Bronchial epithelial cell (primary cell): ENCODE measurements around the gene CHST9. TPM values are rescaled to one million over a fixed set of nuclear protein-coding genes. Genes with fewer than 3 reads are reported as not detected.
"Not testable (repeated sequence)": the region's sequence is repeated elsewhere in the genome, so short reads cannot be mapped to it uniquely, and the experiment has no call there.

Experiments
- DNase-seq: peaks from one replicate; pipeline ENCODE4 v3.0.0-alpha.2; 2010; ENCODE audit warnings: low read depth
- FAIRE-seq: peaks from 2 replicates; lab custom pipeline; 2011; peaks lifted over from hg19 to GRCh38; lab: Jason Lieb, UNC
- H3K27me3 ChIP-seq: 2 replicates; pipeline ENCODE4 v1.5.1; 2011; ENCODE audit warnings: low read length; ENCODE audit not compliant: control insufficient read depth, insufficient read depth
- H3K36me3 ChIP-seq: 2 replicates; pipeline ENCODE4 v1.5.1; 2011; ENCODE audit warnings: low read length; ENCODE audit not compliant: control insufficient read depth, insufficient read depth
- H3K4me3 ChIP-seq: 2 replicates; pipeline ENCODE4 v1.5.1; 2011; ENCODE audit warnings: mild to moderate bottlenecking, low read depth, low read length, control low read depth
- total RNA-seq: library from RNA; depleted of rRNA; stranded (reverse); fragments of >200 nt; gene quantifications from 2 replicates; pipeline ENCODE4 v1.2.1, GENCODE V29; 2014
- TF ChIP-seq, protein P1 (sequence below): IDR thresholded peaks from 2 replicates; pipeline ENCODE4 v1.5.1; 2011; ENCODE audit warnings: mild to moderate bottlenecking, moderate library complexity, low read length, control low read depth, inconsistent platforms; ENCODE audit not compliant: insufficient read depth, severe bottlenecking

CHST9 gene
- total RNA-seq, 1 donor from 2014 or later, result 0.26 TPM

DNA sequence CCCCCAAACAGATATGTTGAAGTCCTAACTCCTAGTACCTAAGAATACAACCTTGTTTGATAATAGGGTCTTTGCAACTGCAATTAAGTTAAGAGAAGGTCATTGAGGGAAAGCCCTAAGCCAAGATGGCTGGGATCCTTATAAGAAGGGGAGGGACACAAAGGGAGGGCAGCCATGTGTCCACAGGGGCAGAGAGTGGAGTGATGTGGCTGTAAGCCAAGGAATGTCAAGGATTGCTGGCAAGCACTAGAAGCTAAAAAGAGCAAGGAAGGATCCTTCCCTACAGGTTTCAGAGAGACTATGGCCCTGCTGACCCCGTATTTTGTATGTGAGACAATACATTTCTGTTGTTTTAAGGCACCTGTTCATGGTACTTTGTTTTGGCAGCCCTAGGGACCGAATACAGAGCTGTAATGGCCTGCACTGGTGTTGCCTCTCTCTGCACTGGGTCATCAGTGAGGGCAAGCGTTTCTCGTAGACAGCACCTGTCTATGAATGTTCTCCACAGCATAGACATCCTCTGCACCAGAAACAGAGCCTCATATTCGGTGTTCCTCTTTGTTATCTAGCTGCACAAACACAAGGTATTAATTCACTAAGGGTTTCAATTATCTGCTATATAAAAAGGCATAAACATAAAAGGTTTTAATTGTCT, 244.2 kb downstream of the CHST9 start:
- Histone ChIP-seq H3K27me3 (no peaks in the 10 kb centered on the region), H3K4me3 (no peak overlapping the region), H3K36me3 (no peaks in the 10 kb centered on the region)
- TF ChIP-seq, protein P1, sequence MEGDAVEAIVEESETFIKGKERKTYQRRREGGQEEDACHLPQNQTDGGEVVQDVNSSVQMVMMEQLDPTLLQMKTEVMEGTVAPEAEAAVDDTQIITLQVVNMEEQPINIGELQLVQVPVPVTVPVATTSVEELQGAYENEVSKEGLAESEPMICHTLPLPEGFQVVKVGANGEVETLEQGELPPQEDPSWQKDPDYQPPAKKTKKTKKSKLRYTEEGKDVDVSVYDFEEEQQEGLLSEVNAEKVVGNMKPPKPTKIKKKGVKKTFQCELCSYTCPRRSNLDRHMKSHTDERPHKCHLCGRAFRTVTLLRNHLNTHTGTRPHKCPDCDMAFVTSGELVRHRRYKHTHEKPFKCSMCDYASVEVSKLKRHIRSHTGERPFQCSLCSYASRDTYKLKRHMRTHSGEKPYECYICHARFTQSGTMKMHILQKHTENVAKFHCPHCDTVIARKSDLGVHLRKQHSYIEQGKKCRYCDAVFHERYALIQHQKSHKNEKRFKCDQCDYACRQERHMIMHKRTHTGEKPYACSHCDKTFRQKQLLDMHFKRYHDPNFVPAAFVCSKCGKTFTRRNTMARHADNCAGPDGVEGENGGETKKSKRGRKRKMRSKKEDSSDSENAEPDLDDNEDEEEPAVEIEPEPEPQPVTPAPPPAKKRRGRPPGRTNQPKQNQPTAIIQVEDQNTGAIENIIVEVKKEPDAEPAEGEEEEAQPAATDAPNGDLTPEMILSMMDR, result no peak
- DNase-seq (no peak), FAIRE-seq (peak; percentile 66)

DNA sequence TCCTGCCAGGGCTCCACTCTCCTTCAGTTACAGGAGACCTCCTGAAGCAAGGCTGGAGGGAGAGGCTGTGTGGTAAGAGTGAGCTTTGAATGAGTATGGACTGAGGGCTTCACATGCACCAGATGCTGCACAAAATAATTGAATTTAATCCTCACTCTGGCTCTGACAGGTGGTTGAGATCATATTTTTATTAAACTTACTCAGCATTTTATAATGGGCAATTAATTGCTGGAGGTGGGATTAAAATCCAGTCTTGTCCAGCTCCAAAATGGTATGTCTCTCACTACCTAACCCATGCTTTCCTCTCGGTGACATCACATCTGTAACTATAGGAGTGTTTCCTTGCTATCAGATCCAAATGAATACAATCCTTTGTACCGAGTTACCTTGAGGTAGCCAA, 253.4 kb downstream of the CHST9 start:
- no peaks in the 10 kb centered on the region for H3K27me3 ChIP-seq
- TF ChIP-seq, protein P1, result no peak
- H3K4me3 ChIP-seq, result no peak overlapping the region
- no peaks in the 10 kb centered on the region for H3K36me3 ChIP-seq
- FAIRE-seq, result no peak
- DNase-seq, result no peak

DNA sequence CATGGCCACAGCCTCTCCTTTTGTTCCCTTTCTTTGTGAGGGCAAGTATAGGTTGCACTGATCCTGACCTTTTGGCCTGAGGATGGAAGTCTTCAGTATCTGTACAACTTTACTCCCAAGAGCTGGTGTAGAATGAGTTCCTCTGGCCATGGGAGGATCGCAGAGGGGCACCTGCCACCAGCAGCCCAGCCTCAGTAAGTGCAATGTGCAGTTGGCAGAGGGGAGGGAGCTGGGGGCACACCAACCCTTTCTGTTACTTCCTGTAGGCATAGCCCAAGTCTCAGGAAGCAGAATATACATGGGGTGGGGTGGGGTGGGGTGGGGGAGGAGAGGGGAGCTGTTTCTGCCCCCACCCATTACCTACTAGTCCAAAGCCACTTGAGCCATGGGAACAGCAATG, 254.5 kb downstream of the CHST9 start:
- H3K4me3 ChIP-seq, result no peak overlapping the region
- DNase-seq (no peak), FAIRE-seq (no peak)
- no peaks in the 10 kb centered on the region for H3K36me3 ChIP-seq
- H3K27me3 ChIP-seq, result no peaks in the 10 kb centered on the region
- TF ChIP-seq, protein P1, result no peak

DNA sequence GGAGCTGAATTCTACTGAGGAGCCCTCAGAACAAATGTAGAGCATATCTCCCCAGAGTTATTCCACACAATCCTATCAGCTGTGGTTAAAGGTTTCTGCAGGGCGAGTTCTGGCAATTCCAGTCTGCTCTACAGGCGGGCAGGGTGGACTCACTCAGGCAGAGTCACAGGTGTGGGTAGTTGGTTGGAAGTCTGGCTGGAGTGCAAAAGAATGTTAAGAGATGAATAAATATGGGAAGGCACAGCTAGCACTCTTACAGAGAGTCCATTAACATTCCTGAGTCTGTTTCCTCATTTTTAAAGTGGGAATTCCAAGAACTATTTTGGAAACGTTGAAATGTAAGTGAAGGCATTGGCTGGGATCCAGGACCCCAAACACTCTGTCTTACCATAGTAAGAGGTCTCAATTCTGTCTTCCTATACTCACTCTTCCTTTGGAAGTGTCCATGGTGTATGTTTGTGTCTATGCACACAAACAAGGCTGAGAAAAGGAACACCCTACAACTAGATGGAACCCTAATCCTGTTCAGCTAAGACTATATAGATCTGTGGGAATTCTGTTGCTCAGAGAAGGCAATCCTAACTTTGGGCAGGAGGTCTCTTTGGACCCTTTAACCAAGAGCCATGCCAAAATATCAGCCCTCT, 256.3 kb downstream of the CHST9 start:
- Histone ChIP-seq H3K4me3 (no peak overlapping the region), H3K36me3 (no peaks in the 10 kb centered on the region), H3K27me3 (no peaks in the 10 kb centered on the region)
- DNase-seq (peak; percentile 18), FAIRE-seq (no peak)
- TF ChIP-seq, protein P1, result no peak

DNA sequence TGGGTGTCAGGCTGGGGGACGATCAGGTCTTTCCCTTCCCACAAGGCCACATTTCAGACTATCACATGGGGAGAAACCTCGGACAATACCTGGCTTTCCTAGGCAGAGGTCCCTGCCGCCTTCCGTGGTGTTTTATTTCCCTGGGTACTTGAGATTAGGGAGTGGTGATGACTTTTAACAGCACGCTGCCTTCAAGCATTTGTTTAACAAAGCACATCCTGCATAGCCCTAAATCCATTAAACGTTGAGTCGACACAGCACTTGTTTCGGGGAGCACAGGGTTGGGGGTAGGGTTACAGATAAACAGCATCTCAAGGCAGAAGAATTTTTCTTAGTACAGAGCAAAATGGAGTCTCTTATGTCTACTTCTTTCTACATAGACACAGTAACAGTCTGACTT, 257.3 kb downstream of the CHST9 start:
- H3K27me3 ChIP-seq, H3K36me3 ChIP-seq, FAIRE-seq, H3K4me3 ChIP-seq, DNase-seq: not testable (repeated sequence)

DNA sequence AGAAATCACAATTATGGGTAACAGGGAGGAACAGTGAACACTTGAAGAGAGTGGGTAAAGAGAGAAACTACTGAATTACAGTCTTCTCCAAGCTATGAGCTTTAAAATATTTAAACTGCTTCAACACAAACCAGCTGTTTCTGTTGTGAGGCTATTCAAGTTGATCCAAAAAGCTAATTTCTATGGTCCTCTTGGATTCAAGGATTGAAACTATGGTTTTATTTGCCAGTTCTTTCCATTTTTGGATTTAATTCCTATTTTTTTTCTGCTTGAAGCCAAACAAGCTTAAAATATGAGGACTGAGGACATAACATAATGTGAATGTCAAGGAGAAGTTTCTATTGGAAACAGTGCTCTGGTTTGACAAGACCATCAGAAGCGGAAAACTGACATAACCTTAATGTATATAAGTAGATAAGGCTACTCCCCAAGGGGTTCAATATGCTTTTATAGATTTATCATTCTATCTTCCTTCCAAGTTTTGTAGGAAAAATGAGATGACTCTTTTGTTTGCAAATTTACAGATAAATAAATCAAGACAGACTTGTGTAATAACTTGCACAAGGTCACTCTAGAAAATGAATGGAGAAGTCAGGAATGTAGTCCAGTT, 258.9 kb downstream of the CHST9 start:
- Histone ChIP-seq H3K36me3 (no peaks in the 10 kb centered on the region), H3K27me3 (no peaks in the 10 kb centered on the region), H3K4me3 (no peak overlapping the region)
- TF ChIP-seq, protein P1, result no peak
- no peak for DNase-seq
- FAIRE-seq, result no peak
